ENCODE data around the gene PIP5K1C. TPM values are rescaled to one million over a fixed set of nuclear protein-coding genes. Genes with fewer than 3 reads are reported as not detected.

Gene PIP5K1C
- total RNA-seq, 1 donor from 2014 or later = 8.6 TPM

DNA sequence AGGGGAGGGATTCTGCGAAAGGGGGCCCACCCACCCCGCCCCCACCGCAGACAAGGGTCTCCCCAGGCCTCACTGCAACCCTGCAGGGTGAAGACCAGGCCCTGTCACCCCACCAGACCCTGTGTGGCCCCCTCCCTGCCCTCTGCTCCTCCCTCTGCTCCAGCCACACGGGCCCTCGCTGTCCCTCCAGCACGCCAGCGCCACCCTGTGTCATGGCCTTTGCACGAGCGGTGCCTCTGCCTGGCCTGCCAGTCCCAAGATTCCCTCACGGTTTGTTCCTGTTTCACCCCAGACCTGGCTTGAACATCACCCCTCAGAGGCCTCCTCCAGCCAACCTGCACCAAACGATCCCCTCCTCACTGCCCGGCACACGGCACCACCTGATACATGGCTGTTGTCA lies 27.3 kb downstream of the PIP5K1C start:
- Histone ChIP-seq H3K36me3 (no peaks in the 10 kb centered on the region), H2AFZ (replicated peaks) (no peak overlapping the region), H3K9ac (no peak overlapping the region), H3K9me3 (ENCODE audit: low read depth) (no peaks in the 10 kb centered on the region), H3K79me2 (ENCODE audit: low read depth) (peaks cover 50% of the 10 kb centered on the region), H3K4me1 (peaks cover 39% of the 10 kb centered on the region), H3F3A (ENCODE audit: low read depth) (no peaks in the 10 kb centered on the region), H3K4me3 (no peak overlapping the region), H4K20me1 (ENCODE audit: low read depth) (peaks cover 82% of the 10 kb centered on the region), H3K27me3 (no peaks in the 10 kb centered on the region), H3K27ac (no peak overlapping the region), H3K4me2 (no peak overlapping the region)
- TF ChIP-seq EZH2 (IDR thresholded peaks at IDR 0.05) (no peak), EZH2phosphoT487 (IDR thresholded peaks at IDR 0.05) (no peak)
- TF ChIP-seq, protein P1, sequence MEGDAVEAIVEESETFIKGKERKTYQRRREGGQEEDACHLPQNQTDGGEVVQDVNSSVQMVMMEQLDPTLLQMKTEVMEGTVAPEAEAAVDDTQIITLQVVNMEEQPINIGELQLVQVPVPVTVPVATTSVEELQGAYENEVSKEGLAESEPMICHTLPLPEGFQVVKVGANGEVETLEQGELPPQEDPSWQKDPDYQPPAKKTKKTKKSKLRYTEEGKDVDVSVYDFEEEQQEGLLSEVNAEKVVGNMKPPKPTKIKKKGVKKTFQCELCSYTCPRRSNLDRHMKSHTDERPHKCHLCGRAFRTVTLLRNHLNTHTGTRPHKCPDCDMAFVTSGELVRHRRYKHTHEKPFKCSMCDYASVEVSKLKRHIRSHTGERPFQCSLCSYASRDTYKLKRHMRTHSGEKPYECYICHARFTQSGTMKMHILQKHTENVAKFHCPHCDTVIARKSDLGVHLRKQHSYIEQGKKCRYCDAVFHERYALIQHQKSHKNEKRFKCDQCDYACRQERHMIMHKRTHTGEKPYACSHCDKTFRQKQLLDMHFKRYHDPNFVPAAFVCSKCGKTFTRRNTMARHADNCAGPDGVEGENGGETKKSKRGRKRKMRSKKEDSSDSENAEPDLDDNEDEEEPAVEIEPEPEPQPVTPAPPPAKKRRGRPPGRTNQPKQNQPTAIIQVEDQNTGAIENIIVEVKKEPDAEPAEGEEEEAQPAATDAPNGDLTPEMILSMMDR (IDR thresholded peaks at IDR 0.05) = peak; percentile 14
- H3K4me1 Mint-ChIP-seq = peaks cover 36% of the 10 kb centered on the region
- no peaks in the 10 kb centered on the region for H3K9me3 Mint-ChIP-seq
- peaks cover 8% of the 10 kb centered on the region for H3K27me3 Mint-ChIP-seq (ENCODE audit: insufficient read depth, low read depth)
- H3K27ac Mint-ChIP-seq = no peak overlapping the region
- peak overlapping the region; percentile 55 for H3K4me3 Mint-ChIP-seq
- H3K36me3 Mint-ChIP-seq = no peaks in the 10 kb centered on the region
- peak; percentile 41 for DNase-seq (ENCODE audit: low spot score)

DNA sequence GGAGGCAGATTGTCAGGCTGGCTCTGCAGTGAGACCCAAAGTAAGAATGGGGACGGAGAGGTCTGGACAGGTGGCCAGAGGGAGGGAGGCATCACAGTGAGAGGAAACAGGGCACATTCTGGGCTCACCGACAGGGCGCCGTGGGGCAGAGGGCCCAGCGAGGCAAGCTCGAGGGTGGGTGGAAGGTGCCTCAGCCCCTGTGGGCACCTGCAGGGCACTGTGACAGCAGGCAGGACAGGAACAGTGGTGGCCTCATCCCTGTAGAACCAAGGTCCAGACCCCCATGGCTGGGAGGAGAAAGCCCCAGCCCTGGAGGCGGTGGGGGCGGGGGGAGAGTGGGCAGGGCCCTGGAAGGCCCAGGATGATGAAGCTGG lies 27.7 kb downstream of the PIP5K1C start:
- H2AFZ ChIP-seq (replicated peaks) = no peak overlapping the region
- peaks cover 50% of the 10 kb centered on the region for H3K79me2 ChIP-seq (ENCODE audit: low read depth)
- H3K27ac ChIP-seq = peak overlapping the region; percentile 76
- H3F3A ChIP-seq (ENCODE audit: low read depth) = no peaks in the 10 kb centered on the region
- Mint-ChIP-seq H3K9me3 (no peaks in the 10 kb centered on the region), H3K36me3 (no peaks in the 10 kb centered on the region), H3K4me3 (no peak overlapping the region), H3K27ac (no peak overlapping the region), H3K4me1 (peaks cover 36% of the 10 kb centered on the region), H3K27me3 (ENCODE audit: insufficient read depth, low read depth) (peaks cover 8% of the 10 kb centered on the region)
- TF ChIP-seq EZH2 (IDR thresholded peaks at IDR 0.05) (no peak), EZH2phosphoT487 (IDR thresholded peaks at IDR 0.05) (no peak)
- TF ChIP-seq, protein P1 (IDR thresholded peaks at IDR 0.05) = no peak
- H3K9ac ChIP-seq = peak overlapping the region; percentile 5
- no peak overlapping the region for H3K4me2 ChIP-seq
- H3K9me3 ChIP-seq (ENCODE audit: low read depth) = no peaks in the 10 kb centered on the region
- H3K36me3 ChIP-seq = no peaks in the 10 kb centered on the region
- peaks cover 82% of the 10 kb centered on the region for H4K20me1 ChIP-seq (ENCODE audit: low read depth)
- H3K27me3 ChIP-seq = no peaks in the 10 kb centered on the region
- DNase-seq (ENCODE audit: low spot score) = no peak
- no peak overlapping the region for H3K4me3 ChIP-seq
- H3K4me1 ChIP-seq = peaks cover 39% of the 10 kb centered on the region

DNA sequence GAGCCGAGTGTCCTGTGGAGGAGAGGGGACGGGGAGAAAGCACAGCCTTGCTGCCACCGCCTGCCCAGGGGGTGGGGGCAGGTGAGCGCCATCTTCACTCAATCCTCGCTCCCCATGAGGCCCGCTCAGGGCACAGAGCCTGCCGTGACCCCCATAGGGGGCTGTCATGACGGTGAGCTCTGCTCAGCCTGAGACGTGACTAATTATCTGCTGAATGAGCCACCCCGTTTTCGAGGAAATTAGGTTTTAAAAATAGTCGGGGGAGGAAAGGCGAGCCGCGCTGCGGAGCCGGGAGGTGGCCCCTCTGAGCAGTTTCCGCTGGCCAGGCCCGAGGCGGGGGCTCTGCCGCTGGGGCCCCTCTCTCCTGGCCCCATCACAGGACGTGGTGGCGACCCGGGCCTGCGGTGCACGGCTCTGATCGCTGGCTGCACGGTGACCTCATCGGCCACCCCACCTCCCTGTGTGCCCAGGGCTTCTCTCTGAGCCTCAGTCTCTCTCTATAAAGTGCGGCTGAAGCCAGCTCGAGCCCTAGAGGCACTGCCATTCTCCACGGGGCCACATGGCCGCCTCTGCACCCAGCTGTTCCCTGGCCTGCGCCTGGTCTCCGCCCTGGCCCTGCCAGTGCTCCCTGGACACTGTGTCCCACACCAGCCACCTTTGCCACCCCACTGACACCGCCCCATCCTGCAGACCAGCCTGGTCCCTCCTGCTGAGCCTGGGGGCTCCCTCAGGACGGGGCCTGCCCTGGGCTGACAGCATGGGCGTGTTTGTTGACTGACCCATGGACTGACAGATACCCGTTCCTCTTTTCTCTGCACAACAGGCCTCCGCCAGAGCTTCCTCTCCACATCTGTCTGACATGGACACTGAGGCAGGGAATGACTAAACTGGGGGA lies 28.3 kb downstream of the PIP5K1C start:
- Histone ChIP-seq H3K27me3 (no peaks in the 10 kb centered on the region), H3K9ac (peak overlapping the region; percentile 37), H2AFZ (replicated peaks) (no peak overlapping the region), H3F3A (ENCODE audit: low read depth) (no peaks in the 10 kb centered on the region), H3K27ac (peak overlapping the region; percentile 76), H3K9me3 (ENCODE audit: low read depth) (no peaks in the 10 kb centered on the region), H4K20me1 (ENCODE audit: low read depth) (peaks cover 82% of the 10 kb centered on the region), H3K36me3 (no peaks in the 10 kb centered on the region), H3K4me3 (no peak overlapping the region), H3K4me1 (peaks cover 39% of the 10 kb centered on the region), H3K4me2 (peak overlapping the region; percentile 38), H3K79me2 (ENCODE audit: low read depth) (peaks cover 47% of the 10 kb centered on the region)
- Mint-ChIP-seq H3K27ac (no peak overlapping the region), H3K4me1 (peaks cover 36% of the 10 kb centered on the region), H3K27me3 (ENCODE audit: insufficient read depth, low read depth) (peaks cover 8% of the 10 kb centered on the region), H3K9me3 (no peaks in the 10 kb centered on the region), H3K36me3 (no peaks in the 10 kb centered on the region), H3K4me3 (no peak overlapping the region)
- no peak for DNase-seq (ENCODE audit: low spot score)
- TF ChIP-seq EZH2phosphoT487 (IDR thresholded peaks at IDR 0.05) (no peak), EZH2 (IDR thresholded peaks at IDR 0.05) (no peak)
- TF ChIP-seq, protein P1 (IDR thresholded peaks at IDR 0.05) = no peak
